DND-41 (cell line): ENCODE data around the gene MRPL34.

Source experiments
- EZH2 ChIP-seq: IDR thresholded peaks from 3 replicates; pipeline ENCODE4 v1.6.1; 2012; ENCODE audit warnings: borderline replicate concordance, low read depth, mild to moderate bottlenecking, moderate library complexity, low read length, inconsistent platforms; ENCODE audit not compliant: severe bottlenecking
- TF ChIP-seq, protein P1 (sequence below): IDR thresholded peaks from 2 replicates; pipeline ENCODE4 v1.5.1; 2012; ENCODE audit warnings: borderline replicate concordance, low read length, moderate library complexity, mild to moderate bottlenecking; ENCODE audit not compliant: poor library complexity, severe bottlenecking; ENCODE audit errors: extremely low read depth

DNA sequence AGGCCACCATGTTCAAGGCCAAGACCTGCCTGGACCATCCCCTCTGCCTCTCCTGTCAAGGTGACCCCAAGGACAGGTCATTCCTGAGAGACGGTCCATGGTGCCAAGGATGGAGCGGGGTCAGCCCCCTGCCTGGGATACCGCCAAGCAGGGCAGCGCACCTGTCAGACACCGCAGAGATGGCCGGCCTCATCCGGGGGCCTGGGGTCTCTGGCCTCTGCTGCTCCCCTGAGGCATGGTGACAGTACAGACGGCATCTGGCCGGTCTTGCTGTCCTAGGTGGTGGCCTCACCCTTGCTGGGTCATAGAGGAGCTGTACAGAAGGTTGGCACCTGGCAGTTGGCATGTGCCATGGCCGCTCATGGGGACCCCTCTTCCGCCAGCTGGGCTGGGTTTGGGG, 14.8 kb downstream of the MRPL34 start:
- TF ChIP-seq, protein P1, sequence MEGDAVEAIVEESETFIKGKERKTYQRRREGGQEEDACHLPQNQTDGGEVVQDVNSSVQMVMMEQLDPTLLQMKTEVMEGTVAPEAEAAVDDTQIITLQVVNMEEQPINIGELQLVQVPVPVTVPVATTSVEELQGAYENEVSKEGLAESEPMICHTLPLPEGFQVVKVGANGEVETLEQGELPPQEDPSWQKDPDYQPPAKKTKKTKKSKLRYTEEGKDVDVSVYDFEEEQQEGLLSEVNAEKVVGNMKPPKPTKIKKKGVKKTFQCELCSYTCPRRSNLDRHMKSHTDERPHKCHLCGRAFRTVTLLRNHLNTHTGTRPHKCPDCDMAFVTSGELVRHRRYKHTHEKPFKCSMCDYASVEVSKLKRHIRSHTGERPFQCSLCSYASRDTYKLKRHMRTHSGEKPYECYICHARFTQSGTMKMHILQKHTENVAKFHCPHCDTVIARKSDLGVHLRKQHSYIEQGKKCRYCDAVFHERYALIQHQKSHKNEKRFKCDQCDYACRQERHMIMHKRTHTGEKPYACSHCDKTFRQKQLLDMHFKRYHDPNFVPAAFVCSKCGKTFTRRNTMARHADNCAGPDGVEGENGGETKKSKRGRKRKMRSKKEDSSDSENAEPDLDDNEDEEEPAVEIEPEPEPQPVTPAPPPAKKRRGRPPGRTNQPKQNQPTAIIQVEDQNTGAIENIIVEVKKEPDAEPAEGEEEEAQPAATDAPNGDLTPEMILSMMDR: no peak
- TF ChIP-seq EZH2: no peak
